GM19324 (cell line): ENCODE measurements around the gene RAB10.
"Not testable (repeated sequence)": the region's sequence is repeated elsewhere in the genome, so short reads cannot be mapped to it uniquely, and the experiment has no call there.

ENCODE experiments used
- ATAC-seq: cut with Tn5 transposase; IDR thresholded peaks from one replicate; pipeline ENCODE4 v1.9.1; 2021; ENCODE audit warnings: mild to moderate bottlenecking, moderate library complexity; ENCODE audit not compliant: unreplicated experiment, low FRiP score

RAB10 gene

GRCh38 chr2:26144031-26144430 is 110.1 kb downstream of the RAB10 start:
- ATAC-seq = no peak

- no peak for ATAC-seq
Measured at GRCh38 chr2:26144953-26145680, 111.2 kb downstream of the RAB10 start.

- ATAC-seq = no peak
Measured at GRCh38 chr2:26148501-26148900, 114.6 kb downstream of the RAB10 start.

GRCh38 chr2:26150243-26150642 is 116.4 kb downstream of the RAB10 start:
- ATAC-seq = no peak

- ATAC-seq = no peak
Measured at GRCh38 chr2:26157580-26157979, 123.7 kb downstream of the RAB10 start.

- ATAC-seq = no peak
Measured at GRCh38 chr2:26161926-26162325, 128.0 kb downstream of the RAB10 start.

- no peak for ATAC-seq
Measured at GRCh38 chr2:26162963-26163362, 129.1 kb downstream of the RAB10 start.

- ATAC-seq = no peak
Measured at GRCh38 chr2:26164231-26164630, 130.3 kb downstream of the RAB10 start.

- no peak for ATAC-seq
Measured at GRCh38 chr2:26164641-26165211, 130.8 kb downstream of the RAB10 start.

- no peak for ATAC-seq
Measured at GRCh38 chr2:26165403-26165802, 131.5 kb downstream of the RAB10 start.

- not testable (repeated sequence) for ATAC-seq
Measured at GRCh38 chr2:26166541-26166940, 132.7 kb downstream of the RAB10 start.

- ATAC-seq = no peak
Measured at GRCh38 chr2:26168785-26169184, 134.9 kb downstream of the RAB10 start.

- ATAC-seq = no peak
Measured at GRCh38 chr2:26169226-26169625, 135.3 kb downstream of the RAB10 start.

- no peak for ATAC-seq
Measured at GRCh38 chr2:26169681-26170414, 136.0 kb downstream of the RAB10 start.

GRCh38 chr2:26170795-26171194 is 136.9 kb downstream of the RAB10 start:
- ATAC-seq = no peak

- no peak for ATAC-seq
Measured at GRCh38 chr2:26172189-26172870, 138.4 kb downstream of the RAB10 start.

GRCh38 chr2:26172871-26173775 is 139.2 kb downstream of the RAB10 start, which contains the start of gene GAREM2:
TSS of gene GAREM2 (plus strand) at chr2:26173088. CDS start at chr2:26173221, 133 bp downstream.
- no peak for ATAC-seq

GRCh38 chr2:26173776-26174482 is 140.0 kb downstream of the RAB10 start:
- no peak for ATAC-seq

- no peak for ATAC-seq
Measured at GRCh38 chr2:26174691-26175465, 141.0 kb downstream of the RAB10 start.
